ENCODE measurements around the gene EXOG. TPM values are rescaled to one million over a fixed set of nuclear protein-coding genes. Genes with fewer than 3 reads are reported as not detected.
"Not testable (repeated sequence)": the region's sequence is repeated elsewhere in the genome, so short reads cannot be mapped to it uniquely, and the experiment has no call there.

The EXOG gene
- polyA plus RNA-seq, 3 donors = 9.4 to 20.9 (median 17.7) TPM

- DNase-seq = no peak
Measured at GRCh38 chr3:38561746-38562466, 65.8 kb downstream of the EXOG start.

- no peak for DNase-seq
Measured at GRCh38 chr3:38562467-38562925, 66.4 kb downstream of the EXOG start.

- no peak for DNase-seq
Measured at GRCh38 chr3:38563070-38563885, 67.1 kb downstream of the EXOG start.

- DNase-seq = no peak
Measured at GRCh38 chr3:38563886-38564270, 67.7 kb downstream of the EXOG start.

- no peak for DNase-seq
Measured at GRCh38 chr3:38564631-38565338, 68.6 kb downstream of the EXOG start.

- DNase-seq = no peak
Measured at GRCh38 chr3:38565339-38566214, 69.4 kb downstream of the EXOG start.

GRCh38 chr3:38566215-38566528, 70.0 kb downstream of the EXOG start:
- DNase-seq = no peak

GRCh38 chr3:38566794-38567193, 70.7 kb downstream of the EXOG start:
- not testable (repeated sequence) for DNase-seq

GRCh38 chr3:38567498-38567897, 71.4 kb downstream of the EXOG start:
- no peak for DNase-seq

GRCh38 chr3:38573111-38573510, 77.0 kb downstream of the EXOG start:
- DNase-seq = no peak

- DNase-seq = no peak
Measured at GRCh38 chr3:38573556-38573955, 77.4 kb downstream of the EXOG start.

- no peak for DNase-seq
Measured at GRCh38 chr3:38574411-38575278, 78.5 kb downstream of the EXOG start.

- DNase-seq = no peak
Measured at GRCh38 chr3:38575279-38575843, 79.2 kb downstream of the EXOG start.

Other genes with a start within 250 kb of the EXOG start
- gene SLC22A13, start 230.5 kb upstream of the EXOG start, polyA plus RNA-seq (ENCODE audit: insufficient read length in 3 of 3) = 1 to 10 TPM; 2.6 to 6.1 (median 4.8) TPM
- 1 to 10 TPM in 1 of 3 donors, under 1 TPM in 2; 0.36 to 1.1 (median 0.90) TPM for gene SLC22A14, start 214.0 kb upstream of the EXOG start, polyA plus RNA-seq (ENCODE audit: insufficient read length in 3 of 3)
- gene XYLB, start 149.6 kb upstream of the EXOG start, polyA plus RNA-seq (ENCODE audit: insufficient read length in 3 of 3) = 10 to 100 TPM; 11.1 to 14.5 (median 14.0) TPM
- gene ACVR2B, start 42.5 kb upstream of the EXOG start, polyA plus RNA-seq (ENCODE audit: insufficient read length in 3 of 3) = 10 to 100 TPM; 16.0 to 21.8 (median 20.7) TPM
- gene SCN5A, start 153.3 kb downstream of the EXOG start, polyA plus RNA-seq (ENCODE audit: insufficient read length in 3 of 3) = 1 to 10 TPM in 2 of 3 donors, under 1 TPM in 1; 1.00 to 1.7 (median 1.1) TPM

All from renal pelvis (tissue), 4 donors.